Measurements from ENCODE around the gene HBM.

HBM gene

GRCh38 chr16:133716-134115 lies 32.1 kb upstream of the HBM start:
- no peak for TF ChIP-seq CTCF (IDR thresholded peaks at IDR 0.05; ENCODE audit: insufficient read depth, missing control alignments)
- no peak for FAIRE-seq
- DNase-seq (ENCODE audit: insufficient read length, low spot score): no peak

DNA sequence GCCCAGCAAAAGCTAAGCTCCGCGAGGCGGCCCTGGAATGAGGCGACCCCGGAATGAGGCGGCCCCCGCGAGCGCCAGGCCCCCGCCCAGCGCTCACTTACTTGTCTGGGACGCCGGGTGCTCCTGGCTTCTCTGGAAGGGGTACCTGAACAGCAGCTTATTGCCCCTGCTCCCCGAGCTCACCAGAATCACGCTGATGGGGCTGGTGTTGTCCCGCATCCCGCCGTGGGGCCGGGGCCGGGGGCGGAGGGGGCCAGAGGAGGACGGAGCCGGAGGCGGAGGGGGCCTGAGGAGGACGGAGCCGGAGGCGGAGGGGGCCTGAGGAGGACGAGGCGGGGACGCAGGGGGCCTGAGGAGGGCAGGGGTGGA lies 27.7 kb upstream of the HBM start:
- DNase-seq (ENCODE audit: insufficient read length, low spot score) (no peak), FAIRE-seq (no peak)
- TF ChIP-seq CTCF (IDR thresholded peaks at IDR 0.05; ENCODE audit: insufficient read depth, missing control alignments): no peak

DNA sequence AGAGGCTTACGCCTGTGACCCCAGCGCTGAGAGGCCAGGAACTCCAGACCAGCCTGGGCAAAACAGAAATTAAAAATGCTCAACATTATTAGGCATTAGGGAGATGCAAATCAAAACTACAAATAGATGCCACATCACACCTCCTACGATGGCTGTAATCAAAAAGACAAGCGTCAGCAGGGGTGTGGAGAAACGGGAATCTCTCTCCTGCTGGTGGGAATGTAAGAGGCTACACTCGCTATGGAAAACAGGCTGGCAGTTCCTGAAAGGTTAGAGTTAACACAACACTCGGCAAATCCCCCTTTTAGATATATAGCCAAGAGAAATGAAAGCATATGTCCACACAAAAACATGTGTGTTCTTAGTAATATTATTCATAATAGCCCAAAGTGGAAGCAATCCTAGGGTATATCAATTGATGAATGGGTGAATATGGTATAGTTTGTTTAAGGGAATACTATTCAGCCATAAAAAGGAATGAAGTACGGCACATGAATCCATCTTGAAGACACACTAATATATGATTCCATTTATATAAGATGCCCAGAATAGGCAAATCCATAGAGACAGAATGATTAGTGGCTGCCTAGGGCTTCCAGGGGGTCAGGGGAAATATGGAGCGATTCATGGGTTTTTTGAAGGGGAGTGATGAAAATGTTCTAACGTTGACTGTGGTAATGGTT lies 25.5 kb upstream of the HBM start:
- DNase-seq (ENCODE audit: insufficient read length, low spot score) (no peak), FAIRE-seq (no peak)
- TF ChIP-seq CTCF (IDR thresholded peaks at IDR 0.05; ENCODE audit: insufficient read depth, missing control alignments): no peak

DNA sequence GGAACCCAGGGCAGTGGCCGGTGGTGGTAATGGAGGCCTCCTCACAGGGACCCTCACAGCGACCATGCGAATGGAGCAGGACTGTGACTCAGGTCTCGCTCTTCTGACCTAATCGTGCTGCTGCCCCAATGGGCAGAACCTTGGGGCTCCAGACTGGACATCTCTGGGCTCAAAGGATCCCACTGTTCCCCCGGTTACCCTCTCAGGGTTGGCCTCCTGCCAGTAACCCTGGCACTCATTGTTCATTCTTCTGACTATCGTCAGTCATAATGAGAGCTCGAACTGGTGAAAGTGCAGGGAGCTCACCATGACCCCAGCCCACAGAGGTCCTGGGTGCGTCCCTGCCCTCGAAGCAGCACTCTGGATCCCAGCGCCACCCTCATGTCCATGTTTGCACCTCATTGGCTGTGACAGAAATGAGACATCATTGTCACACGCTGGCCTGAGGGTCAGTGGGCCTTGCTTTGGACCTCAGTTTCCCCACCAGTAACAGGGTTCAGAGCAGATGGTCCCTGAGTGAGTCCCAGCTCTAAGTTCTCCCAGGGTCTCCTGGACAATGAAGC lies 23.3 kb upstream of the HBM start:
- DNase-seq (ENCODE audit: insufficient read length, low spot score) (no peak), FAIRE-seq (no peak)
- no peak for TF ChIP-seq CTCF (IDR thresholded peaks at IDR 0.05; ENCODE audit: insufficient read depth, missing control alignments)

DNA sequence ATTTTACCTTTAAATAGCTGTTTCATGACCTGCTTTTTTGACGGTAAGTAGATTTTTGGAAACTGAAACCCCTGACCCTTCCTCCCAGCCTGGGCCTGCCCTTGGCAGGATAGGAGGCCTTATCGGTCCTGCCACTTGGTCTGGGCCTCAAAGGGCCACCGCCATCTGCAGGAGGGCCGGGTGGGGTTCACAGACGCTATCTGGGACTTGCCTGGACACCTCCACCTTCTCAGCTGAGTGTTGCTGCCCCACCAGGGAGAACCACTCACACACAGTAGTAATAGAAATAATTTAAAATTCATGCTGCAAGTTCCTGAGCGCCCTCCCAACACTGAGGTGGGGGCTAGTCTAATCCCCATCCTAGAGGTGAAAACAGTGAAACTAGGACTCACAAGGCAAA lies 22.7 kb upstream of the HBM start:
- TF ChIP-seq CTCF (IDR thresholded peaks at IDR 0.05; ENCODE audit: insufficient read depth, missing control alignments): no peak
- DNase-seq (ENCODE audit: insufficient read length, low spot score) (no peak), FAIRE-seq (no peak)

DNA sequence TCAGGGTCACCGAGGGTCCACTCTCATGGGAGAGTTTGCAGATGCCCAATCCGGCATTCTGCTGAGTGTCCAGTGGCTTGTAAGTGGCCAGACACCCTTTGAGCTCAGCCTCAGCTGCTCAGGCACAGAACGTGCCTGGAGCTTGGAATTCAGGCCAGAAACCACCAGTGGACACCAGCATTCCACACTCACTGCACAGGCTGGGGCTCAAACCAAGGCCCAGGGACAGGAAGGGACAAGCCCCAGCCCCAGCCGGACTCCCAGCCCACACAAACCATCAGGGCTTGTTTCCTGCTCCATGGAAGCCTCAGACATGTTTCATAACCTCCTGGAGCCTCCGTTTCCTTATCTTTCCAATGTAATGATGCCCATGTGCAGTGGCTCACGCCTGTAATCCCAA lies 22.3 kb upstream of the HBM start:
- DNase-seq (ENCODE audit: insufficient read length, low spot score) (no peak), FAIRE-seq (no peak)
- TF ChIP-seq CTCF (IDR thresholded peaks at IDR 0.05; ENCODE audit: insufficient read depth, missing control alignments): no peak

GRCh38 chr16:144797-145252 lies 21.0 kb upstream of the HBM start:
- no peak for TF ChIP-seq CTCF (IDR thresholded peaks at IDR 0.05; ENCODE audit: insufficient read depth, missing control alignments)
- FAIRE-seq: no peak
- DNase-seq (ENCODE audit: insufficient read length, low spot score): no peak

All from D721Med (cell line).